ENCODE results near the gene MMRN2. TPM values are rescaled to one million over a fixed set of nuclear protein-coding genes. Genes with fewer than 3 reads are reported as not detected.
"Not testable (repeated sequence)": the region's sequence is repeated elsewhere in the genome, so short reads cannot be mapped to it uniquely, and the experiment has no call there.

Gene MMRN2
- total and polyA plus RNA-seq, 2 experiments from 2014 or later = 7.3 to 7.9 TPM

DNA sequence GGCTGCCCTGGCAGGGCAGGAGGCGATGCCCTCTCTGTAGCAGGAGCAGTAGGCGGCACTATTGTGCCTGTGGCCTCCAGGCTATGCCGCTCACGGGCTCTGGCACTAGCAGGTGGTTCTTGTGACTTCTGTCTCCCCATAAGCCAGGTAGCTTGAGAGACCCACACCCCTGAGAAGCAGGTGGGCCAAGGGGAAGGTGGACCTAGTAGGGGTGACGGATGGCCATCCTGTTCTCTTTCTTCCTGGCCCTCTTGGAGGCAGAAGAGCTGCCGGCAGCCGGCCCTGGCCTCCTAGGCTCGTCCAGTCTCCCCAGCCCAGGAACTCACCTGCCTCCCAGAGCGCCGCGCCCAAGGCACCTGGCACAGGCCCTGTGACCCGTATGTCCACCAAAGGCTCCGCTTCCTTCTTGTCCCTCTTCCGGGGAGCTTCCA, 15.4 kb downstream of the MMRN2 start:
- TF ChIP-seq, protein P1, sequence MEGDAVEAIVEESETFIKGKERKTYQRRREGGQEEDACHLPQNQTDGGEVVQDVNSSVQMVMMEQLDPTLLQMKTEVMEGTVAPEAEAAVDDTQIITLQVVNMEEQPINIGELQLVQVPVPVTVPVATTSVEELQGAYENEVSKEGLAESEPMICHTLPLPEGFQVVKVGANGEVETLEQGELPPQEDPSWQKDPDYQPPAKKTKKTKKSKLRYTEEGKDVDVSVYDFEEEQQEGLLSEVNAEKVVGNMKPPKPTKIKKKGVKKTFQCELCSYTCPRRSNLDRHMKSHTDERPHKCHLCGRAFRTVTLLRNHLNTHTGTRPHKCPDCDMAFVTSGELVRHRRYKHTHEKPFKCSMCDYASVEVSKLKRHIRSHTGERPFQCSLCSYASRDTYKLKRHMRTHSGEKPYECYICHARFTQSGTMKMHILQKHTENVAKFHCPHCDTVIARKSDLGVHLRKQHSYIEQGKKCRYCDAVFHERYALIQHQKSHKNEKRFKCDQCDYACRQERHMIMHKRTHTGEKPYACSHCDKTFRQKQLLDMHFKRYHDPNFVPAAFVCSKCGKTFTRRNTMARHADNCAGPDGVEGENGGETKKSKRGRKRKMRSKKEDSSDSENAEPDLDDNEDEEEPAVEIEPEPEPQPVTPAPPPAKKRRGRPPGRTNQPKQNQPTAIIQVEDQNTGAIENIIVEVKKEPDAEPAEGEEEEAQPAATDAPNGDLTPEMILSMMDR (IDR thresholded peaks at IDR 0.05; ENCODE audit: low read depth, low read length) = no peak
- Histone ChIP-seq H3K27ac (no peak overlapping the region), H3K9me3 (ENCODE audit: low read depth) (no peaks in the 10 kb centered on the region), H3K4me1 (ENCODE audit: low read depth) (no peaks in the 10 kb centered on the region), H3K36me3 (no peaks in the 10 kb centered on the region), H3K27me3 (no peaks in the 10 kb centered on the region), H3K4me3 (no peak overlapping the region)
- DNase-seq (ENCODE audit: low read depth in 1 of 2, low spot score in 1 of 2) = no peak

DNA sequence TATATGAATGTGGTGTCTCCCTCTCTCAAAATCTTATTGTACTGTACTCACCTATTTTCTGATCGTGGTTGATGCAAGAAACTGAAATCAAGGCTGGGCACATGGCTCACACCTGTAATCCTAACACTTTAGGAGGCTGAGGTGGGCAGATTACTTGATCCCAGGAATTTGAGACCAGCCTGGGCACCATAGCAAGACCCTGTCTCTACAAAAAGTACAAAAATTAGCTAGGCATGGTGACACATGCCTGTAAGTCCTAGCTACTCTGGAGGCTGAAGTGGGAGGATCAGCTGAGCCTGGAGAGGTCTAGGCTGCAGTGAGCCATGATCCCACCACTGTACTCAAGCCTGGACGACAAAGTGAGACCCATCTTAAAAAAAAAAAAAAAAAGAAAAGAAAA, 16.0 kb downstream of the MMRN2 start:
- no peaks in the 10 kb centered on the region for H3K36me3 ChIP-seq
- H3K27me3 ChIP-seq = no peaks in the 10 kb centered on the region
- TF ChIP-seq, protein P1 (IDR thresholded peaks at IDR 0.05; ENCODE audit: low read depth, low read length) = no peak
- no peaks in the 10 kb centered on the region for H3K9me3 ChIP-seq (ENCODE audit: low read depth)
- no peak overlapping the region for H3K27ac ChIP-seq
- DNase-seq (ENCODE audit: low read depth in 1 of 2, low spot score in 1 of 2) = no peak
- H3K4me1 ChIP-seq (ENCODE audit: low read depth) = no peaks in the 10 kb centered on the region
- H3K4me3 ChIP-seq = no peak overlapping the region

DNA sequence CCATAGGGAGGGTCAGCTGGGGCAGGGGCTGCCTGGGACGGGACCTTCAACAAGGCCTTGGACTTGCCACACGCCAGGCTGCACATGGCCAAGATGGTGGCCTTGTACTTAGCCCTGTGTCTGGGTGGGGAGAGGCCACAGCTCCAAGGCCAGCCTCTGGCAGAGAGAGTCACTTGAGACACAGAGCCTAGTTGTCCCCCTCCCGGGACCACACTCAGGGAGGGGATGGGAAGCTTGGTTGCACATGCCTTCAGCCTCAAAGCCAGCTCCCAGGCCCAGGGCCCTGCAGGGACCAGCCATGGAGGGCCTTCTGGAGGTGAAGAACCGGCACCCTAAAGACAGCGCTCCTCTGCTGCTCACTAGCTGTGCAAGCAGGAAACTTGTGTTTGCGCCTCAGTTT, 16.7 kb downstream of the MMRN2 start:
- H3K27ac ChIP-seq = no peak overlapping the region
- H3K9me3 ChIP-seq (ENCODE audit: low read depth) = no peaks in the 10 kb centered on the region
- H3K36me3 ChIP-seq = no peaks in the 10 kb centered on the region
- no peak overlapping the region for H3K4me3 ChIP-seq
- DNase-seq (ENCODE audit: low read depth in 1 of 2, low spot score in 1 of 2) = no peak
- H3K4me1 ChIP-seq (ENCODE audit: low read depth) = no peaks in the 10 kb centered on the region
- TF ChIP-seq, protein P1 (IDR thresholded peaks at IDR 0.05; ENCODE audit: low read depth, low read length) = no peak
- no peaks in the 10 kb centered on the region for H3K27me3 ChIP-seq

DNA sequence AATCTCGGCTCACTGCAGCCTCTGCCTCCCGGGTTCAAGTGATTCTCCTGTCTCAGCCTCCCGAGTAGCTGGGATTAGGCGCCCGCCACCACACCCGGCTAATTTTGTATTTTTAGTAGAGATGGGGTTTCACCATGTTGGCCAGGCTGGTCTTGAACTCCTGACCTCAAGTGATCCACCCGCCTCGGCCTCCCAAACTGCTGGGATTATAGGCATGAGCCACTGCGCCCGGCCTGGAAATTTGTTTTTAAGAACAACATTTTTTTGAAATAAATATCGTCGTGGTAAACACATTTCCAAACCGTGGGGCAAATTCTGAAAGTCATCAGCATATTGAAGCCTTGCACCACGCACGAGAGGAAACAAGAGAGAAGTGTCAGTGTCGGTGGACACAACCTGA, 17.3 kb downstream of the MMRN2 start:
- H3K36me3 ChIP-seq; H3K9me3 ChIP-seq (ENCODE audit: low read depth); DNase-seq (ENCODE audit: low read depth in 1 of 2, low spot score in 1 of 2); H3K4me1 ChIP-seq (ENCODE audit: low read depth); H3K27ac ChIP-seq; H3K27me3 ChIP-seq; H3K4me3 ChIP-seq: not testable (repeated sequence)

DNA sequence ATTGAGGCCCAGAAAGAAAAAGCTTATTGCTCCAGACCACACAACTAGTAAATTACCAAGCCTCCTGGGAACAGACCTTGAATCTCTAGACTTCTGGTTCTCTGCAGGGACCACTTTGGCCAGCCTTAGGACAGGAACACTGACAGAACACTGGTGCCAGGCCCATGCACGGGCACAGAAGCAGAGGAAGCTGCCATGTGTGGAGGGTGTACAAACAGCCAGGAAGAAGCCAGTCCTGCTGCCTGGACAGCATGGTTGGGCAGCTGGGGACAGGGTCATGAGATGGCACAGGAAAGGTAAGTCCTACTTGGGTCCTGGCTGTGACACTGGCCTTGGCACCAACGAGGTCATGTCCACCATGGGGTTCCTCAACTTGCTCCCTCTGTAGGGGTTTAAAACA, 19.2 kb downstream of the MMRN2 start:
- Histone ChIP-seq H3K9me3 (ENCODE audit: low read depth) (no peaks in the 10 kb centered on the region), H3K27me3 (no peaks in the 10 kb centered on the region), H3K27ac (no peak overlapping the region), H3K36me3 (no peaks in the 10 kb centered on the region), H3K4me3 (no peak overlapping the region), H3K4me1 (ENCODE audit: low read depth) (peaks cover 6% of the 10 kb centered on the region)
- no peak for DNase-seq (ENCODE audit: low read depth in 1 of 2, low spot score in 1 of 2)
- TF ChIP-seq, protein P1 (IDR thresholded peaks at IDR 0.05; ENCODE audit: low read depth, low read length) = no peak

DNA sequence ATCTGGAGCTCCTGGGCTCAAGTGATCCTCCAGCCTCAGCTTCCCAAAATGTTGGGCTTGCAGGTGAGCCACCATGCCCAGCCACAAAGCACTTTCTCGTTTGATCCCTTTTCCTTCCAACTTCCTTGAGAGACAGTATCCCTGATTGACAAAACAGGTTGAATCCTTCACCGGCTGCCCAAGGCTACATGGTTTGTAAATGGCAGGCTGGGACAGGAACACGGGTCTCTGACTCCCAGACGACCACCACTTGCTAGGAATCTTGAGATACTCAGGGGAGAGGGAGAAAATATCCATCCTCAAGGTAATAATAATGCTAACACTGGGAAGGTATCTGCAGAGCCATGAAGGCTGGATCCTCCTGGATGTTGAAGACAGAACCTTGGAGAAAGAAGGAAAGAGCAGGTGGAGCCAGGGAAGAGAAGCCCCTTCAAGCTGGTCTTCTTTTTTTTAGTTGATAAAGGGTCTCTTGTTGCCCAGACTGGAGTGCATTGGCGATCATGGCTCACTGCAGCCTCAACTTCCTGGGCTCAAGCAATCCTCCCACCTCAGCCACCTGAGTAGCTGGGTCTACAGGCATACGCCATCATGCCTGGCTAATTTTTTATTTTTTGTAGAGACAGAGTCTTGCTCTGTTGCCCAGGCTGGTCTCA, 19.8 kb downstream of the MMRN2 start:
- Histone ChIP-seq H3K27ac (no peak overlapping the region), H3K9me3 (ENCODE audit: low read depth) (no peaks in the 10 kb centered on the region), H3K27me3 (no peaks in the 10 kb centered on the region), H3K36me3 (no peaks in the 10 kb centered on the region), H3K4me1 (ENCODE audit: low read depth) (peaks cover 6% of the 10 kb centered on the region), H3K4me3 (no peak overlapping the region)
- TF ChIP-seq, protein P1 (IDR thresholded peaks at IDR 0.05; ENCODE audit: low read depth, low read length) = no peak
- no peak for DNase-seq (ENCODE audit: low read depth in 1 of 2, low spot score in 1 of 2)

Measured in cardiac muscle cell (in vitro differentiated cells and primary cell).